Left lobe of liver (tissue), 2 donors: Measurements from ENCODE around the gene NTRK3. TPM values are rescaled to one million over a fixed set of nuclear protein-coding genes. Genes with fewer than 3 reads are reported as not detected.
"Not testable (repeated sequence)": the region's sequence is repeated elsewhere in the genome, so short reads cannot be mapped to it uniquely, and the experiment has no call there.

Source experiments
- ATAC-seq: fragments of 200-7000 bp; cut with Tn5 transposase; one replicate; pipeline ENCODE4 v1.9.1; 2020; ENCODE audit warnings: mild to moderate bottlenecking, moderate library complexity
- DNase-seq: peaks from one replicate; pipeline ENCODE4 v3.0.0-alpha.2; 2020; ENCODE audit warnings: low spot score
- total RNA-seq: library from RNA; stranded (reverse); gene quantifications from one replicate; pipeline ENCODE4 v1.2.1, GENCODE V29; 2021
- donor health status: DM: no; HTN: no; CAD: no; lungs with moderate emphysema.
- donor health status: DM: no; HTN: yes; CAD: no.

Gene NTRK3
- total RNA-seq, 1 donor from 2014 or later, result 0.38 TPM

DNA sequence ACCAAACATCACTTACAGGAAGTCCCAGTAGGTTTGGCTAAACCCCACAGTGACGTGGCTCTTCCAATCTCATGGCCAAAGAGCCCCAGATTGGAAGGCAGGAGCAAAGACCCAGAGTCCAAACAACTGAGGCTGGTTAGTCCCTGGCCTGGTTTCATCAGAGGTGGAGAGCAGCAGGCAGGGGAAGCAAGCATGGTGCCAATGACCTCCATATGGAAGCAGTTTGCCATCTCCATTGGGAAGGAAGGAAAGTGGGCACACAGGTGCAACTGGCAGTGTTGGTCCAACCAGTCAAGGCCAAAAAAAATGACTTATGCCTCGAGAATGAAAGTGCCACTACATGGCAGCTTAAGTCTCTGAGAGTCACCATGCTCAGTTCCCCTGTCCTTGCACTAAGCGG is 175.9 kb downstream of the NTRK3 start:
- ATAC-seq (no peak), DNase-seq (no peak)

DNA sequence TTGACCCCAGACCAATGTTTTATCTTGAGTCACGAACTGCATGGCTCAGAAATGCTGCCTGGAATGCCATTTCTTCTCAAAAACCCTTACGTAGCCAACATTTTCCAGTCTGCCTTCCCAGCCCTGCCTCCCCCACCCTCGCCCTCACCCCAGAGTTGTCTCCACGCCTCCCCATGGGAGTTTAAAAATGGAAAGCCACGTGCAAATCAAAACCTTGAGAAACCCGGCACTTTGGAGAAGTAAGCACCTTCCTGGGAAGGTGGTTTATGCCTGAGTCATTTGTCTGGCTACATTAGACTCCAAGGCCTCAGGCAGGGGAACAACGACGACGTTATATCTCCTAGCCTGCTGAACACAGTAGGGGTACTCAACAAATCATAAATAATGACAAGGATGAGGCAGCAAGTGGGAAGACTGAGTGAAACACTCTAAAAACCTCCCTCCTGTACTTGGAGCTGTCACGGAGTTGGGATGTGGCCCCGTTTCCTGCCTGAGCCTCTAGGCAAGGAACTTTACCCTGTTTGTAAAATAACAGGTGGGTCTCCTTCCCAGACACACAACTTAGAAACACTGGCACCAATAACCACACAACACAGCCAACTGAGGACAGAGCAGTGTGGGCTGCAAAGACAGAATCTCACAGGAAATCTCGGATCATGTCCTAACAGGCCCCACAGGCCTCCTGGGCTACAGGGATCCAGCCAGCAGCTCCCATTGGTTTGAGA is 179.1 kb downstream of the NTRK3 start:
- ATAC-seq (no peak), DNase-seq (no peak)

DNA sequence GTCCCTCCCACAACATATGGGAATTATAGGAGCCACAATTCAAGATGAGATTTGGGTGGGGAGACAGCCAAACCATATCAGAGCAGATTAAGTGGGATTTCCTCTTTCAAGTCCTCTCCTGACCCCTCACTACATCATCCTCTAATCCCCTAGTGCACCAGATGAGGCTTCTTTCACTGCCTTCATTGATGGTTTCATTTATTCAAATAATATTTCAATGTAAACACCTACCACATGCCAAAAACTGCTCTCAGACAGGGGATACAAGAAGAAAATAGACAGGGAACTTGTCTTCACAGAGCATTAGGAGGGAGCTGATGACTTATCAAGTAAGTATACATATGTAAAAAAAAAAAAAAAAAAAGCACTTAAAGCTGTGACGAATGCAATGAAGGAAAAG is 180.2 kb downstream of the NTRK3 start:
- ATAC-seq, result no peak

DNA sequence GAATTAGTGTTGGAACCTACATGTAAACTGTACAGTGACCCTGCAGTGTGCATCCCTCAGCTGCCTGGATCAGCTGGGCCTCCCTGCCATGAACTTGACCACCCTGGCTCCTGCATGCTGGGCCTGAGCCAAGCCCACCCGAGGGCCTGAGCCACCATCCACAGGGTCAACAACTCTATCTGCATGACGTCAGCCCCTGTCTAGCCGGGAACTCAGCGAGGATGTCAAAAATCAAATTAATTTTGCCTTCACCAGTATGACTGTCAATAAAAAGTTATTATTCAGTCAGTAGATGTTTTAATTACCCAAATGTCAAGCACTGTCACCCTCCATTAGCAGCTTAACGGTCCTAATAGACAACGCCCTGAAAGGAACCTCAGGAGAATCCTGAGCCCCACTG is 181.4 kb downstream of the NTRK3 start:
- ATAC-seq (no peak), DNase-seq (no peak)

More for the DNA sequence above, 180.2 kb downstream of the NTRK3 start:
- no peak for DNase-seq

DNA sequence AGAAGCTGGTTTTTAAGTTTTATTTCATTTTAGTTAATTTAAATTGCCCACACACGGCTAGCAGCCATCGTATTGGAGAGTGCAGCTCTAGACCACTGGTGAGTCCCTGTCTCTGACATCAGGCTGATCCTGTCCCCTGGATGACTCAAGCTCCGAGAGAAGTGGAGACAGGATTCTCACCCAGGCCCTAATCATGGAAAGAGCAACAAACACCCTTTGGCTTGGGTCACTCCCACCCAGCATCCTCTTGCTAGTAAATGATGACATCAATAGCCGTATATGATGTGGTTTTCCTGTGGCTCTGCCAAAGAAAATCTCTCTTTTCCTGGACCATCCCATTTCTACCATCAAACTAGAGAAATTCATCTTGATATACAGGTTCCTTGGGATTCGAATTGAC is 182.2 kb downstream of the NTRK3 start:
- ATAC-seq, result no peak

DNA sequence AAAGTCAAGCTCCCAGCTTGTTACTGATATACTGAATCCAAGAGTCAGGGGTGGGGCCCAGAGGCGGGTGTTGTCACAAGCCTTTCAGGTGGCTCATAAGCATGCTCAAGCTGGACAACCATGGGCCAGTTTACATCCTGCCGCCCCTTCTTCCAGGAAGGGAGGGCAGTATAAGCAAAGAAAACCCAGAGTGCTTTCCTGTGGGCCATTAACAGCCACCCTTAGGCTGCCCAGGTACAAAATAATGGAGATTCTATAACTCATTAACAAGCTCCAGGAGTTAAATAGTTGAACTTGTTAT is 183.2 kb downstream of the NTRK3 start:
- no peak for ATAC-seq
- no peak for DNase-seq

More for the DNA sequence above, 182.2 kb downstream of the NTRK3 start:
- DNase-seq, result no peak

DNA sequence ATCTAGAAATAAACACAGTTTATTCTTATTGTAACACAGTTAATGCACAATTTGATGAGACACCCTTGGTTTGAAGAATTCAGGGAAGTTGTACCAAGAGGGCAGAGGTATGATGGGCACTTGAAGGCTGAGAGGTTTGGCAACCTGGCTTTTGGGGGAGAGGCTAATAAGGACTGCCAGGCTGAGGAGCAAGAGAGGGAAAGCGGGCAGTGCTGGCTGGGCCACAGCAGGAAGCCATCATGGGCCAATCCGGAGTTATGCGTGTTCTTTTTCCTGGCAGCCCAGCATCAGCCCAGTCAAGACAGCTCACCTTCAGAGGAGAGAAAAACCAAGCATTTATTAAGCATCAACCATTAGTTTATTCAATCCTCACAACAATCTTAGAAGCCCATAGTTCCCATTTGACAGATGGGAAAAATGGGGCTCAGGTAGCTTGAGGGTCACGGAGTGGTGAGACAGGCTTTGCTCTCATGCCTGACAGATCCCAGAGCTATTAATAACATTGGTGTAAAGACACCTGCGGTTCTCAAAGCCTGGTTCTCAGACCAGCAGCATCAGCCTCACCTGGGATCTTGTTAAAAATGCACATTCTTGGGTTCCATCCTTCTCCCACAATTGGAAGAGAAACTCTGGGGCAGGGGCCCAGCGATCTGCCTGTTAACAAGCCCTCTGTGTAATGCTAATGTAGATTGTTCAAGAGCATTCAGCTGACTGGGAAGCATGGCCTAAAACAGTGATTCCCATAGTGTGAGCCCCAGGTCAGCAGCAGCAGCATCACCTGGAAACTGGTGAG is 183.7 kb downstream of the NTRK3 start:
- DNase-seq (no peak), ATAC-seq (no peak)

DNA sequence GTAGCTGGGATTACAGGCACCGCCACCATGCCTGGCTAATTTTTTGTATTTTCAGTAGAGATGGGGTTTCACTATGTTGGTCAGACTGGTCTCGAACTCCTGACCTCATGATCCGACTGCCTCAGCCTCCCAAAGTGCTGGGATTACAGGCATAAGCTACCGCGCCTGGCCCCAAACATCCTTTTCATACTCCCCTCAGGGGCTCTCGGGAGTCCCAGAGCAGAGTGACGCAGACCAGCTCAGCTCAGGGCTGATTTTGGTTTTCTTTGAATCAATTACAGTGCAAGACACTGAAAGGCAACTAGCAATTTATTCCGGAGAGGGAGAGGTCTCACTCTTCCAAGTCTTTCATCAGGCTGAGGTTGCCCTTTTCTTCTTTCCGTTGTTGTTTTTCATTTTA is 184.4 kb downstream of the NTRK3 start:
- ATAC-seq, result not testable (repeated sequence)

DNA sequence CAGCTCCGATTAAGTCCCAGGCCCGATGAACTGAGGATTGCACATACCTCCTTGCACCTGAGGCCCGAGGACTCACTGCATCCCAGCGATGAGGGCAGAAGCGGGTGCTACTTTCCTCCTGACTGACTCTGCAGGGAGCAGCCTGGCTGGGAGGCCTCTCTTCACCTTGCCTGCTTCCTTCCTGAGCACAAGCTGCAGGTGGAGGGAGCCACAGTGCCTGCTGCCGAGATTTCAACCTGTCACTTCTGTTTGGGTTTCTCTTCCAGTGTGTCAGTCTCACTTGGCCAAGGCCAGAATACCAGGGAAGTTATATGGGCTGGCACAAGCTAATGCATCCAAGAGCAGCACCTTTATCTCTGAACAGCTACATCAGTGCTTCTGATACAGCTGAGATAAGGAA is 185.4 kb downstream of the NTRK3 start:
- DNase-seq, result no peak
- ATAC-seq, result no peak

More for the DNA sequence above, 184.4 kb downstream of the NTRK3 start:
- not testable (repeated sequence) for DNase-seq

DNA sequence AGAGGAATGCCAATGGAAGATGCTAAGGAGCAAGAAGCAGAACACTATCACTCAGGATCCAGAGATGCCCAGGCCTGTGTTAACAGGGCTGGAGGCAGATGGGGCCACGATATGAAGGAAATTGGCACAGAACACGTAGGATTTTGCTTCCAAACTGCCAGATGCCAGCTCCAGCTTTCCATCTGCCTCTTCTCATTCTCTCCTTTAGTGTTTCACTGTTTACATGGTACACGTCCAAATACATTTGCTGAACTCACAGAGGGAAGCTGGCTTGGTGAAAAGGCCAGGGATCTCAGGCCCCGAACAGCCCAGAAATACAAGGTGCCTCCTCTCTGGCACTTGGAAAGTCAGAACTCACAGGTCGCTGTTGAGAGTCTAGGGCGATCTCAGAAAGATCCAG is 187.0 kb downstream of the NTRK3 start:
- no peak for DNase-seq
- no peak for ATAC-seq

DNA sequence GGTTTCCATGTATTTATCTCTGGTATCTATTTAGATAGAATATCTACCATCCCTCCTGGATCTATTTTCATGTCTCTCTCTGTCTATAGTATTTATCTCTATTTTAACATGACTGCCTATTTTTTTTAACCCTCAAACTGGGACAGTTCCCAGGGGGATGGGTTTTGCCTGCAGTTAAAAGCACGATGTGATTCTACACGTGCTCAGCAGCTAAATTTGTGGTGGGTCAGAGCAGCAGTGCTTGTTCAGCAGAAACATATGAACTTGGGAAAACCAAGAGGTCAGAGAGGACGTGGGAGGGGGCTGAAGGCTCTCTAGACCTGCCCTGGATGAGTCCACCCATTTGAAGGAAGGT is 189.2 kb downstream of the NTRK3 start:
- ATAC-seq (no peak), DNase-seq (no peak)

DNA sequence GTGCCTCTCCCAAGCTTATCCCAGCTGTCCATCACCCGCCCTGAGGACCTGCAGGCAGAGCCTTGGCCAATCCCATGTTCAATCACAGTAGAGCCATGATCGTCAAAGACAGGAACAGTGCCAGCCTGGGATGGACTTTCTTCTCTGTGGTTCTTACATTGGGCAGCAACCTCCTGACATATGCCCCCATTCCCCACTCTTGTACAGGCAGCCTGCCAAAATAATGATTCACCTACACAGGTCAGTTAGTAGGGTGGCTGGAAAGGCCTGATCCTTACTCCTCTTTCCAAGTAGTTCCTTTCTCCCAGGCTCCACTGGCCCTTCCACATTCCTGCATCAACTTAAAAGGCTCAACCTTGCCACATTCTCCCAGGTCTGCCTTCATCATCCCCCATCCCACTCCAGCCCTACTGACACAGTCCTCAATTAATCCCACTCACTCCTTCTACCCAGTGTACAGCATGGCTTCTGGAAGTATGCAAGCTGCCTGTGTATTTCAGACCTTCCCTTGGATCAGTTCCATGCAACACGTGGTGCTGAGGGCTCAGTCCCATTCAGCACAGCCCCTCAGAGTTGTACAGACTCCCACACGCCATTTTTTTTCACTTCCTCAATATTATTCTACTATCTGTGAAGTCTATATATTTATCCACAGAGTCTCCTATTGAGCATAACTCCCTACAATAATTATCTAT is 189.8 kb downstream of the NTRK3 start:
- ATAC-seq (no peak), DNase-seq (no peak)

DNA sequence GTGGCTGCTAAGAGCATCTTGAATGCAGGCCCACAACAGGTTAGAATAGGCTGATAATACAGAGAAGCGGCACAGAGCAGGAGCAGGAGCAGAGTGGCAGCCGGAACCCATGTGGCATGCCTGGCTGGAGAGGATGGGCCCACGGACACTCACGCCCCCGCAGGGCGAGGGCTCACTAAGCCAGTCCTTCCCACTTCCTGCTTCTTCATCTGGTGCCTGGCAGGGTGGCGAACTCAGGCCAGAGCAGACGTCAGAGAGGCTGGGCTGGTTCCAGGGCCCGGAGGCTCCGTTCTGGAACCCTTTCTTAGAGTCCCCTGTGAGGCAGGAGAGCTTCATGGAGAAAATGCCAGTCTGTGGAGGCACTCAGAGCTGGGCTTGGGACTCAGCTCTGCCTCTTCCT is 195.1 kb downstream of the NTRK3 start:
- no peak for ATAC-seq
- no peak for DNase-seq

DNA sequence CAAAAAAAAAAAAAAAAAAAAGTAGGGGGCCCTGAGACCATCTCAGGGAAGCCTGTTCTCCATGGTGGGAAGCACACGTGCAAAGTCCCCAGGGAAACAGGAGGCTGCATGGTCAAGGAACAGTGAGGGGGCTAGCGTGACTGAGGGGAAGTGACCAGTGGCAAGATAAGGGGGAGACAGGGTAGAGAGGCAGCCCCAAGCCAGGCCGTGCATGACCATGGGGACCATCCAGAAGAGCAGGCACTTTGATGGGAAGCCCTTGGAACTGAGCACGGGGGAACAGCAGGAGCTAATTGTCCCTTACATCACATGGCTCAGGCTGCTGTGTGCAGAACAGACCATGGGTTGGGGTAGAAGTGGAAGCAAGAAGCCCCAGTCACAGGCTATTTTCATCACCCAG is 196.2 kb downstream of the NTRK3 start:
- DNase-seq (no peak), ATAC-seq (no peak)

DNA sequence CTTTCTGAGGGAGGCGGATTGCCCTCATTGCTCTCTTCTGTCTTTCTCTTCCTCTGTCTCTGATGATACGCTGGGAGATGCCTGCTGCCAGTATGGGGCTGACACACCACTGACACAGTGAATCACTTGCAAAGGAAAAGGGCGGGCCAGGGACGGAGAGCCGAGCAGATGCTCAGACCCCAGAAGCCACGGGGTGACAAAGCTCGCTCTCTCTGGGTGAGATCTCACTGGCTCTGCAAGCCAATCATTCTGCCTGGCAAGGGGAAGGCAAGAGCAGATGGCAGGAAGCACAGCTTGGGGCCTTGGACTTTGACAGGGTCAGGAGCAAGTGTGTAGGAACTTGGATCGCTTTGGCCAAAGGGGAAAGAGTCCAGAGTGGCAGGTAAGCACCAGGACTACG is 198.7 kb downstream of the NTRK3 start:
- ATAC-seq, result no peak
- no peak for DNase-seq

DNA sequence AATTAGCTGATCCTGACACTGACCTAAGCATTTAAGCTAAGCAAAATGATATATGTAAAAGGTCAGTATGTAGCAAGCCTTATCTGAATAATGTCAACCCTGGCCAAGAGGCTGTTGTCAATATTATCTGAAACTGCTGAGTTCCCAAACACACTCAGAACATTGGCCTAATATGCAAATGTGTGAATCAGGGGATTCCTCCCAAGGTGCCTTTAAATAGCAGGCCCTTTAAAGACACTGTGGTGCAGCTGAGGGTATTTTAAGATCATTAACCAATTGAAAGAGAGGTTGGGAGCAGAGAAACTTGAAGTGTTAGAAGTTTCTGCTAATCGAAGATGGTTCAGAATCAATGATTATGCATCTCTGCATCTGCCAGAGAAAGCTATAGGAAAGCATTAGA is 207.0 kb downstream of the NTRK3 start:
- DNase-seq, result no peak
- ATAC-seq, result no peak

DNA sequence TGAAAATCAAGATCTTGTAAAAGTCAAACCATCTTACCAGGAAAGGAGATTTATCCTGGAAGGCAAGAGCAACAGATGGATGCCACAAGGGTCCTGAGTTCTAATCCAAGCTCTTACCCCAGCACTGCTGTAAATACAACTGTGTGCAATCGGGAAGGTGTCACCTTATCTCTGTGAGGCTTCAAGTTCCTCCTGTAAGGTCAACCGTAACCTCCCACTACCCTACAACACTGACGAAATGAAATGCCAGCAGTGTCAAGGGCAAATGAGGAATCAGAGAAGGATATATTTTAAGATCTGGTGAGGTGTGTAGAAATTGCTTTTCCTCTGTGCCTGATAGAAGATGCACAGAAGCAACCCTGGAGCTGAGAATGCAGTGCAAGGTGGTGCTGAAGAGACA is 207.8 kb downstream of the NTRK3 start:
- DNase-seq (no peak), ATAC-seq (no peak)

DNA sequence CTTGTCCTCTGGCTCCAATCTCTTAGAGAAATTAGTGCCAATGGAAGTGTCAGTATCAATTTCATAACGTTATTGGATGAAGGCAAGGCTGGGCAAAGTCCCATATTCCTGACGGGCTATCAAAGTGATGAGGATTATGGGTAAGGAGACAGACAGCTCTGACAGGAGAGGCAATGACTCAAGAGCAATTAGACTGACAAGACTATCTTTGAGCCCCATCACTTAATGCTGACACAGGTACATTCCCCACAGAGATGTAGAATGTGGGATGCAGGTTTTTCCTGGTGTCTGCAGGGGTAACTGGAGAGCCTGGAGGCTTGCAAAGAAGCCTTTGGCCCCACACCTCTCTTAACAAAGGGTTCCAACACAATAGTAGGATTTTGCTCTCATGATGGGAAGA is 208.3 kb downstream of the NTRK3 start:
- no peak for ATAC-seq
- no peak for DNase-seq

DNA sequence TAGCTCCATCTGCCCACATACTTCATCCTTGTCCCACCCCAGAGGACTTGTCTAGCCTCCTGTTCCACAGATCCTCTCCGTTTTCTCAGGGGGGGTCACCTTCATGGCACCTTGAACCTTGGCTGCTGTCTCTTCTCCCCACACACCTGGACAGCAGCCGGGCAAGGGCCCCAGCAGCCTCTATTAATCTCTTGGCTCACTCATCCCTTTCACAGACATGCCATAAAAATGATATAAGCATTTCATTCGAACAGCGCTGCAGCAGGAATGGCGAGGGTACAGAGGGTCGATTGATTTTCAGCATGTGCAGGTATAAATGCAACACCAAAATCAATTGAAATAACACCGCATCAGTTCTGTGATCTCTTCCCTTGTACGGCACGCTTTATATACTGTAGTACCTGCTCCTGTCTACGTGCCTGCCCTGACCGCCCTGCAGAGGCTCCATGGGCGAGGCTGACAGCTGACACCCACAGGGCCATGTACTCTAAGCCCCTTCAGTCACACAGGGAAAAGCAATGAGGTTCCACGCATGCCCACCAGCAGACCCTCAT is 209.9 kb downstream of the NTRK3 start:
- ATAC-seq, result no peak
- DNase-seq, result no peak

DNA sequence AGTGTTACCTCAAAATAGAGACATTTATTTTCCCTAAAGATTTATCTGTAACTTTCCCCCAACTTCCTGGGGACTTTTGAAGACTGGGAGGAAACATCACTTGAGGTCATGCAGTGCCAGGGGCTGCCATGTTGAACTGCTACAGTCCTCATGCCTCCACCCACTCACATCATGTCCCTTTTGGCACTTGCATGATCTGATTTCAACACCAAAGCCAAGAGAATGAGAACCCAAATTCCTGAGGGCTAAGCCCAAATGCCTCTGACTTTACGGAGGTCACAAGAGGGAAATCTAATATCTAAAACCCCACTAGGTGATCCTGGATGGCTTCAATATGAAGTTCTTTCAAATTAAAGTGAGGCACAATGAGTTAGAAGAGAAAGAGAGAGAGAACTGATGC is 213.1 kb downstream of the NTRK3 start:
- ATAC-seq, result peak; percentile 44
- no peak for DNase-seq

DNA sequence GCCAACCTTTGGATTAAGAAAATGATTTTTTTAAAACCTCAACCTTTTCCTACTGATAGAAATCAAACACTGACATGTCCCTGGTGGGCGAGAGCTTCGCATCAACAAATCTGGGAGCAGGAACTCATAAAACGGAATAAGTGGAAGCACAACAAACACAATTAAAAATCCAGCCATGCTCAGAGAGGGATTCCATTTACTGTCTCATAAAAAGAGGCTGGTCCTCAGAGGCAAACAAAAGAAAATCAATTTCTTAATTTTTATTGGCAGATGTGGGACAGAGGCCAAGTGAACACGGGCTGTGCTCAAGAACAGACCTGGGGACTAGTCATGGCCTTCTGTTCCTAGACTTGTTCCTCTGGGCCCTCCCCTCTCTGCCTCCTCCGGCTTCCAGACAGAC is 214.5 kb downstream of the NTRK3 start:
- no peak for DNase-seq

DNA sequence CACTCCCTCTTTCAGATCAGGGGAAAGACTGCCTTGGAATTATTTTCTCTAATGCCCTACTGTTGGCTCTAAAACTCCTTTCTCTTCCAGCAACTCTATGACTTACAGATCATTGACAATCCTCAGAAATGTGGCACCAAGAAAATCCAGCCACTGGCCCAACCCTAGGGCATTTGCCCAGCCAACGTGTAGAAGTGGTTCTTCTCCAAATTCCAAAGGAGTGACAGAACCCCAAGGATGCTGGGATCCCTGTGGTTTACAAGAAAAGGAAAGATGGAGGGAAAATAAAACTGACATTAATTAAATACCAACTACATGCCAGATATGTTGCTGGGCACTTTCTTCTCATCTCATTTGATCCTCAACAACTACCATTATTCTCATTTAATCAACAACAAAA is 216.0 kb downstream of the NTRK3 start:
- no peak for DNase-seq
- no peak for ATAC-seq

More for the DNA sequence above, 214.5 kb downstream of the NTRK3 start:
- no peak for ATAC-seq
